HG03565 (cell line): ENCODE results near the gene PTPRD.

Experiments
- ATAC-seq: cut with Tn5 transposase; IDR thresholded peaks from one replicate; pipeline ENCODE4 v1.9.1; 2021; ENCODE audit warnings: mild to moderate bottlenecking, moderate library complexity; ENCODE audit not compliant: unreplicated experiment

The PTPRD gene

GRCh38 chr9:8337834-8338766, 2274.7 kb downstream of the PTPRD start:
- no peak for ATAC-seq

DNA sequence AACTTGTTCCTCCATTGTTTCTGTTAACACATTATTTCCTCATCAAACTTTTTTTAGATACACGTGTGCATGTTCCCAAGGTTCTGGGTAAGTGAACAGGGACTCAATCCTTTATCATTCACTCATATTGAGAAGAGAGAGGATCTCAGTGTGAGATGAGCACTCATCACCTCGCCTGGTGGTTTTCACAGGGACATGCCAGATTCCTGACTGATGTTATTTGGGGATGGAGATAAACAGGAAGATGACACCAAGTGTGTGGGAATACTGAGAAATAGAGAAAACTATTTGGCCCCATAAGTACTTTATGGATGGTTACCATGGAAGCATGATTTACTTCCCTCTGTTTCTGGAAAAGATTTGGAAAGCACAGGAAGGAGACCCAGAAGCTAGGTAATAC, 2279.9 kb downstream of the PTPRD start:
- no peak for ATAC-seq

DNA sequence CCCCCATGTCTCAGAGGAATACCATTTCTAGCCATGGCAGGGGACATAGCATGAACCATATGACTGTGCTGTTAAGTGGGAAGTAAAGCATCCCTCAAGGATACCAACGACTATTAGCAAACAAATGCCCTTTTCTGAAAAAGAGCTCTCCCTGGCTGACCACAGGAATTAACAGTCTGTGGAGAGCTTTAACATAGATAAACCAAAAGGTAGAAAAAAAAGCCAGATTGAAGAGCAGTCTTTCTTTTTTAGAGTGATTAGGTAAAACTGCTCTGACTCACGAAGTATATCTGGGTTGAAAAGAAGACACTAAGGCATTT, 2280.5 kb downstream of the PTPRD start:
- no peak for ATAC-seq

DNA sequence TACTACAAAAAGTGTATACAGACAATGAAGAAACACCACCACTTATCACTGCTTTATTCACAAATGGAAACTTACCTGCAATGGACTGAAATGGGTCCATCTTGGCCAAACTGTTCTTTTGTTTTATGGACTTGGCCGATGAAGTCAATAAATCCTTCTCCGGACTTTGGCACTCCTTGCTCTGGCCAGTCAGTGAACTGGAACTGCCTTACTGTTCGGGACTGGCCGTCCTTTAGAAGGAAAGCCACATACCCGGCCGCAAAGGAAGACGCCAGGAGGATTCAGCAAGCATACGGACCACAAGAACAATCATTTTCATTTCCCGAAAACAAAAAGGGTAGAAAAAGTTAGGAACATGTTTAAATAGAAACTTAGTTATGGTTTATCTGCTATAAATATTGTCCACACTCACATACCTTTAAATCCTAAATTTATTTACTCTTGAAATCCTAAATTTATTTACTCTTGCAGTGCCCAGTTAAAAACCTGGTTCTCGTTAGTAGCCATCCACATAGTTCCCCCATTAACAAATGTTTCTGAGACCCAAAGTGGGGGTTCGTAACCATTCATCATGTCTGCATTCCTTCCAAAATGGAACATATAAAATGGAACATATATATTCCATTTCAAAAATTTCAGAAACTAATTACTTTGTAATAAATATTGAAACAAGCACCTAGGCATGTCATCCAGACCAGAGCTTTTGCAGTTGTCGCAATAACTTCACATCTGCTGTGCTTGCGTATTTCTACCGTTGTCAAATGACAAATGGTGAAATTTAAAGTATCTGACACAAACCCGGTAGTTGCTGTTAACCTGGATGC, 2281.1 kb downstream of the PTPRD start:
- ATAC-seq = no peak

GRCh38 chr9:8329561-8330283, 2283.1 kb downstream of the PTPRD start:
- ATAC-seq = no peak

DNA sequence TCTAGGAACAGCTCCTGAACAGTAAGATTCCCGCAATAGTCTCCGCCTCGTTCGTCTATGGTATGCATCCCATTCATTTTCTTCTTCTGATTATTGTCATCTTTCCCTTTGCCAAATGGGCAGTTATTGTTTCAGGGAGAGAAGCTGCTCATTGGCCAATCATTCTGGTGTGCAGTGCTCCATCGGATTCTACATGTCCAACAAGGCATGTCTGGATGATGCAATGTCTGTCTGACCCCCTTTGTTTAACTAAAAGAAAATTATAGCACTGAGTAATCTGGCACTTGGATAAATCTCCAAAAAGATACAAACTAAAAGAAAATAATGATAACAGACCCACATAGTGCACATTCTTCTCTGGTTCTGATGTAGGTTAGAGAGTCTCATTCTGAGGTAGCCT, 2297.6 kb downstream of the PTPRD start:
- no peak for ATAC-seq

- ATAC-seq = no peak
Measured at GRCh38 chr9:8309258-8309657, 2303.5 kb downstream of the PTPRD start.

DNA sequence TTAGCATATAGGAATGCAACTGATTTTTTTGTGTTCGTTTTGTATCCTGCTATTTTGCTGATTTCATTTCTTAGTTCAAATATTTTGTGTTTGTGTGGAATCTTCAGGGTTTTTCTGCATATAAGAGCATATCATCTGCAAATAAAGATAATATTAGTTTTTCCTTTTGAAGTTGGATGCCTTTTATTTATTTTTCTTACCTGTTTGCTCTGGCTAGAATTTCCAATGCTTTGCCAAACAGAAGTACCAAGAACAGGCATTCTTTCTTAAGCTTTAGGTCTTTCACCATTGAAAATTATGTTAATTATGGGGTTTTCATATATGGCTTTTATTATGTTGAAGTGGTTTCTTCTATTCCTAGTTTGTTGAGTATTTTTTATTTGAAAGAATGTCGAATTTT, 2308.1 kb downstream of the PTPRD start:
- no peak for ATAC-seq

DNA sequence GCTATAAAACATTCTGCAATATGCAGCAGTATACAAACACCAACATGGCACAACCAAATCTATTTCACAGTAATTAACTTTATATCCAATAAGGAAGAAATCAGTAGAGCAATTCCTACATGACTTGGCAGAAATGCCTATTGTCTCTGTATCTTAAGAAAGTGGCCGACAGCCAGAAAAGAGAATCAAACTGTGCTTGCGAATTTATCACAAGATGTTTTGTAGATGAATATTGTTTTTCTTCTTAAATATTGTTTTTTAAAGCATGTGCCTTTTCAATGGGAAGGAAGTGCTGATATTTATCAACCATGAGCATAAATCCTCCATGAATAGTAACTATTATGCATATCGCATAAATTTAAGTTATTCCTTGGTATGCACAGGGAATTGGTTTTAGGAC, 2311.5 kb downstream of the PTPRD start:
- ATAC-seq = no peak

DNA sequence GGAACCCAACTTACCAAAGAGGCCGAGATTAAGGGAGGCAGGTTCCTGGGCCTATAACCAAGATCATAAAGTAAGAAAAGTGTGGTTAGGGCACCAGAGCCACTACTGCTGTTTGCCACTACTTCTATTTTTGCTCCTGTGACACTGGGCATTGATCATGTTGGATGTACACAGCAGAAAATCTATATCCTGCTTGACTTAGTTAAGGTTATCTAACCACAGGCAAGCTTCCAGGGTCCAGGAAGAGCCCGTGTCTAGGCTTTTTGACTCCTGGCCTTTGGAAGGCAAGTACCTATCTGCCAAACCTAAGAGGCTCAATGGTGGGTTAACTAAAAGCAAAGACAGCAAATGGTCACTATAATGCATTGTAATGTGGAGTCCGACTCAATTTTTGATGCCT, 2315.8 kb downstream of the PTPRD start:
- ATAC-seq = no peak

GRCh38 chr9:8292657-8293056, 2320.1 kb downstream of the PTPRD start:
- no peak for ATAC-seq

GRCh38 chr9:8289681-8290080, 2323.1 kb downstream of the PTPRD start:
- no peak for ATAC-seq

DNA sequence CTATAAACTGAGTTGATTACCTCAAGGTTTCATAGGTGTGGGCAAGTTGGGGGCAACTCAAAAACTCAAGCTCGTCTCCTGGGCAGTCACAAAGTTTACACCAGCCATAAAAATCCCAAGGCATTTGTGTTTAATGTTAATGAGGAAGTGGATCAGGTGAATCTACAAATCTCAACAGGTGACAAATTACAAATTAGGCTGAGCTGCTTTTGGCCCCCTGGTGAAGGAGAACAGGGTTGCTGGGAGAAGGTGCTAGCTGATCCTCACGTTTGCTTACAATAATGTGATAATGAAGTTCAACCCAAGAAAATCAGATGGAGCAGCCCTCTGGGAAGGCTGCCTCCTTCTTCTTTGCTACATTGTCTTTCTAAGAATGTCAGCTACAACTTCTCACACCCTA, 2324.8 kb downstream of the PTPRD start:
- no peak for ATAC-seq

DNA sequence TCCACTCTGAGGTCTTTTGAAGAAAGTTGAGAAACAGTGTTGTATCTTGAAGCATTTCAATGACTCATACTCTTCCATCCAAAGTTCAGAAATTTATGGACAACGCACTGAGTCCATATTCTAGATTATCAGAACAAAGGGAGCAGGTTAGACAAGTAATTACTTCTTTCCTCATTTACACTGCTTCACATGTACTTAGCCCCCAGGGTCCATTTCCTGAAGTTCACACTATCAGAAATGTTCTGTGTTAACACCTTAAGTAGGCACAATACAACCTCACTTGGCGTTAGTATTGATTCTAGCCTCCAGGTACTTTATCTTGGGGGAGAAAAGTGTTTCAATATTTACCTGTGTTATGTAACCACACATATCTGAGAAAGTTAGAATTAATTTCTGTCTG, 2325.3 kb downstream of the PTPRD start:
- no peak for ATAC-seq

DNA sequence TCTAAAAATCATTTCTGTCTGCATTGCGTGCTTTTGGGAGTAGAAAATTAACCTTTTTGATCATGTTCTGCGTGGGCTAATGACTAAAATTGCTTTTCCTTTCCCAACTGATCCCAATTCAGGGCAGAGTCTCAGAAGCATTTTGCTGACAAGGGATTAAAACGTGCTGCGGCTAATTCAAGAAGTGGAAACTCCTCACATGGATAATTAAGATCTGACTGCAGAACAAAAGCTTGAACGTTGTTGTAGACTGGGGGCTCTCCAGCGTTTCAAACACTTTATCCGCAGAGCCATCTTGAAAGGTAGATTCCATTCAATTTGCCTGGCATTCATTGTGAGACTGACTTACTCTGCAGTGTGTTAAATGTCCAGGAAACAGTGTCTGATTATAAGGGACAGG, 2327.9 kb downstream of the PTPRD start:
- no peak for ATAC-seq

DNA sequence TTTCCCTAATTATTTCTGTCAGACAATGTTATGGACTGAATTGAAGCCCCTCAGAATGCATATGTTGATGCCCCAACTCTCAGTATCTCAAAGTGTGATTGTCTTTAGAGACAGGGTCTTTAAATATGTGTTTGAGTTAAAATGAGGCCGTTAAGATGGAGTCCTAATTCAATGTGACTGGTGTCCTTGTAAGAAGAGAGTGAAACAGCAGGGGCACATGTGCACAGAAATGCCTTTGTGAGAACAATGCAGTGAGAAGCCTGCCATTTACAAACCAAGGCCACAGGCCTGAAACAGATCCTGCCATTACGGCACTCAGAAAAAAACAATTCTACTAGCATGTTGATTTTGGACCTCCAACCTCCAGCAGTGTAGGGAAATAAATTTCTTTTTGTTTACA, 2330.3 kb downstream of the PTPRD start:
- no peak for ATAC-seq

DNA sequence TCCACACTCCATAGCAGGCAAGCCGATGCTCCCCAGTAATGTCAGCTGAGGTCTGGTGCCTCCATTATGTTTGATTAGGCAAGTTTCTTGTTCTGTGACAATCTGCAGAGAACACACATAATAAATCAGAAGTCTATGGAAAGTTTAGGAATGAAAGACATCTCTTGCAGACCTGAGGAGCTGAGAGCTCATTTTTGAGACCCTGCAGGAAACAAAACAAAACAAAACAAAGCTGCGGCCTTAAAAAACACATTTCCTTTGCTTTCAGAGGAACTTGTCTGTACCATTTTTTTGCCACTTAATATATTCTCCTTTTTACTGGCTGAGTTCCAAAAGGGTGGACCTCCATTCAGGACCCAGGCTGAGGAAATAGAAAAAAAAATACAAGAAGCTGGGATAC, 2332.0 kb downstream of the PTPRD start:
- no peak for ATAC-seq

DNA sequence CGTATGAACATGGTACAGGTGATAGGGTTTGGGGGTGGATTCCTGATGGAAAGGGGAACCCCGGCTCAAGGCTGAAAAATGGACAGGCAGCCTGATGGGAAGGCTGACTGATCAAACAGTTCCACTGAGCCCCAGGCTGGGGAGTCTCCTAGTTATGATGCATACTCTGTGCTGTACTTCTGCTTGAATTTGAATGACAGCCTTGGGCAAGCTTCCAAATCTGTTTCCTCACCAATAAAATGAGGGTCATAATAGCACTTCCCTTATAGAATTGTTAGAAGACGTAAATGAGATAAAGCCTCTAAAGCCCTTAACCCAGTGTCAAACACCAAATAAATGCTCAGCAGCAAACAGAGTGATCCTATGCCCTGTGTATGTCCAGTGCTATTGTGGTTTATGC, 2334.8 kb downstream of the PTPRD start:
- ATAC-seq = no peak

- no peak for ATAC-seq
Measured at GRCh38 chr9:8270235-8270634, 2342.6 kb downstream of the PTPRD start.

- no peak for ATAC-seq
Measured at GRCh38 chr9:8268881-8269280, 2343.9 kb downstream of the PTPRD start.

- ATAC-seq = no peak
Measured at GRCh38 chr9:8268216-8268878, 2344.5 kb downstream of the PTPRD start.
